Ascending aorta (tissue), 2 donors: ENCODE results near the gene MOCOS. TPM values are rescaled to one million over a fixed set of nuclear protein-coding genes. Genes with fewer than 3 reads are reported as not detected.

Source experiments
- DNase-seq, 2 donors: peaks; one replicate each; pipeline ENCODE4 v3.0.0-alpha.2; 2019; ENCODE audit warnings: low spot score in 2 of 2
- H3K27ac ChIP-seq, 2 donors: fragments of 200-600 bp; sonication (generic); one replicate each; pipeline ENCODE4 v1.5.1; 2016 to 2017; ENCODE audit warnings: mild to moderate bottlenecking in 1 of 2
- H3K27me3 ChIP-seq: fragments of 200-600 bp; sonication (generic); one replicate; pipeline ENCODE4 v1.5.1; 2017
- H3K36me3 ChIP-seq, 2 donors: fragments of 200-600 bp; sonication (generic); one replicate each; pipeline ENCODE4 v1.5.1; 2016
- H3K4me1 ChIP-seq, 2 donors: fragments of 200-600 bp; sonication (generic); one replicate each; pipeline ENCODE4 v1.5.1; 2016 to 2017; ENCODE audit warnings: mild to moderate bottlenecking in 1 of 2
- H3K4me3 ChIP-seq, 2 donors: fragments of 200-600 bp; sonication (generic); one replicate each; pipeline ENCODE4 v1.5.1; 2016 to 2017; ENCODE audit warnings: mild to moderate bottlenecking in 1 of 2
- H3K9me3 ChIP-seq, 2 donors: fragments of 200-600 bp; sonication (generic); one replicate each; pipeline ENCODE4 v1.5.1; 2016
- CTCF ChIP-seq, 3 experiments: fragments of 200-600 bp in 2 of 3; fragments of 450-650 bp in 1 of 3; sonication (generic) in 2 of 3; IDR thresholded peaks; one replicate each; pipeline ENCODE4 v1.5.1; 2016 to 2019; ENCODE audit warnings: antibody characterized with exemption in 3 of 3, mild to moderate bottlenecking in 1 of 3, moderate library complexity in 1 of 3
- intact Hi-C: fragments of 100-400 bp; cut with DNase I; formaldehyde crosslinking; loops from one replicate; pipeline ENCODE4 v1.15.1; 2023
- total RNA-seq: library from RNA; depleted of rRNA; stranded (reverse); fragments of >200 nt; gene quantifications from one replicate; pipeline ENCODE4 v1.1.0, GENCODE V29; 2016

MOCOS gene
- total RNA-seq, 1 donor from 2014 or later, result 0.21 TPM

DNA sequence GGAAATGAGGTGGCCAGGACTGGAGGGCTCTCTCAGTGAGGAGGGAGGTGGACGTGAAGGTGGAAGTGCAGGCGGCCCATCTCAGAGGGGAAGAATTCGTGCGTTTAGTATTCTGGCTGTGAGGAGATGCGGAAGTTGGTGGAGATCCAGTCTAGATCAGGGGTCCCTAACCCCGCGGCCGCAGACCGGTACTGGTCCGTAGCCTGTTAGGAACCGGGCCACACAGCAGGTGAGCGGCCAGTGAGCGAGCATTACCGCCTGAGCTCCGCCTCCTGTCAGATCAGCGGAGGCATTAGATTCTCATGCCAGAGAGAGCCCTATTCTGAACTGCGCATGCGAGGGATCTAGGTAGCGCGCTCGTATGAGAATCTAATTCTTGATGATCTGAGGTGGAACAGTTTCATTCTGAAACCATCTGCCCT lies 108.6 kb downstream of the MOCOS start:
- DNase-seq, result no peak
- H3K36me3 ChIP-seq, result no peaks in the 10 kb centered on the region
- peaks cover 2 to 5% of the 10 kb centered on the region in 2 donors for H3K4me1 ChIP-seq
- no peaks in the 10 kb centered on the region for H3K9me3 ChIP-seq
- H3K4me3 ChIP-seq, result peak overlapping the region; percentile 91 to 99
- TF ChIP-seq CTCF (IDR thresholded peaks at IDR 0.05), result no peak
- H3K27ac ChIP-seq, result peak overlapping the region; percentile 77 to 84
- no peaks in the 10 kb centered on the region for H3K27me3 ChIP-seq
- intact Hi-C loops, result loop anchor here (1.0 to 10.0 kb wide), 8 partner anchors 51 to 511 kb away; no protein-coding TSS in a partner anchor

GRCh38 chr18:36296650-36297416 lies 109.5 kb downstream of the MOCOS start:
- Histone ChIP-seq H3K4me3 (peak overlapping the region; percentile 91 to 99), H3K9me3 (no peaks in the 10 kb centered on the region), H3K4me1 (peaks cover 2 to 5% of the 10 kb centered on the region in 2 donors), H3K36me3 (no peaks in the 10 kb centered on the region), H3K27me3 (no peaks in the 10 kb centered on the region), H3K27ac (peak overlapping the region; percentile 77 to 84)
- peak in 1 of 2 donors; percentile 83 for DNase-seq
- intact Hi-C loops, result loop anchor here (1.0 to 10.0 kb wide), 8 partner anchors 50 to 510 kb away; no protein-coding TSS in a partner anchor
- peak in 2 of 3 experiments; percentile 53 to 66 for TF ChIP-seq CTCF (IDR thresholded peaks at IDR 0.05)

GRCh38 chr18:36297417-36298125 lies 110.3 kb downstream of the MOCOS start, which contains the start of gene FHOD3:
Gene FHOD3, plus strand, starts transcription at chr18:36297713. Its CDS starts 123 bp downstream, at chr18:36297836.
- Histone ChIP-seq H3K4me1 (peaks cover 2 to 5% of the 10 kb centered on the region in 2 donors), H3K27ac (peak within 1 kb of the TSS; percentile 77 to 84), H3K27me3 (no peaks in the 10 kb centered on the region), H3K9me3 (no peaks in the 10 kb centered on the region), H3K4me3 (peak within 1 kb of the TSS; percentile 91 to 99), H3K36me3 (no peaks in the 10 kb centered on the region)
- TF ChIP-seq CTCF (IDR thresholded peaks at IDR 0.05), result no peak
- intact Hi-C loops, result loop anchor here (5.0 to 10.0 kb wide), 7 partner anchors 50 to 510 kb away; no protein-coding TSS in a partner anchor
- DNase-seq, result peak in 1 of 2 donors; percentile 85

DNA sequence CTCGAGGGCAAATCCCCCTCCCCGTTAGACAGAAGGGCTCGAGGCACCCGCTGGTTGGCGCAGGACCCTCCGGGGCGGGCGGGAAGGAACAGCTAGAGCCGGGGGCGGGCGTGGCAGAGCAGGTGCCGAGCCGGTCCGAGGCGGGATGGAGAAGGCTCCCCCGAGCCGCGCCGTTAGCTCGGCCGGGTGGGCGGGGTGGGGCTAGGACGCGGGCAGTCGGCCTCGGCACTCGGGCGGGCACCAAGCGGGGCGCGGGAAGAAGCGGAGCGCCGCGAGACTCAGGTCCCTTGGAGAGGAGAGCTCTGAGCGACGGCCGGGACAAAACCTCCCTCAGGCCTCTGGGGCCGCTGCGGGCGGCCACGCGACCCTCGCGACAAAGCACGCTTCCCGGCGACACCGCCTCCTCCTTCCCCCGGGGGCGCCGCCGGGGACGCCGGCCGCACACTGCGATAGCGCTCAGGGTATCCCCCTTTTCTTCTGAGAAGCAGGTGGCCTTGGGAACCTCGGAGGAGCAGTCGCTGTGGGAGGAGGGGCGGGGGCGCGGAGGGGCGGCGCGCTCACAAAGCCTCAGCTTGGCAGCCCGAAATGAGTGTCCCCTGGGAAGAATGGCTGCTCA lies 110.9 kb downstream of the MOCOS start:
- Histone ChIP-seq H3K27ac (peak overlapping the region; percentile 45 to 77), H3K27me3 (no peaks in the 10 kb centered on the region), H3K36me3 (no peaks in the 10 kb centered on the region), H3K4me1 (peaks cover 2 to 5% of the 10 kb centered on the region in 2 donors), H3K4me3 (peak overlapping the region; percentile 91 to 99), H3K9me3 (no peaks in the 10 kb centered on the region)
- no peak for TF ChIP-seq CTCF (IDR thresholded peaks at IDR 0.05)
- no peak for DNase-seq
- intact Hi-C loops, result loop anchor here (5.0 to 10.0 kb wide), 7 partner anchors 49 to 509 kb away; no protein-coding TSS in a partner anchor

GRCh38 chr18:36299015-36299414 lies 111.7 kb downstream of the MOCOS start:
- intact Hi-C loops, result loop anchor here (5.0 to 10.0 kb wide), 7 partner anchors 48 to 508 kb away; no protein-coding TSS in a partner anchor
- Histone ChIP-seq H3K4me1 (peaks cover 2 to 5% of the 10 kb centered on the region in 2 donors), H3K36me3 (no peaks in the 10 kb centered on the region), H3K27me3 (no peaks in the 10 kb centered on the region), H3K27ac (no peak overlapping the region), H3K9me3 (no peaks in the 10 kb centered on the region), H3K4me3 (peak overlapping the region in 1 of 2 donors; percentile 99)
- TF ChIP-seq CTCF (IDR thresholded peaks at IDR 0.05), result no peak
- DNase-seq, result no peak
